Omental fat pad (tissue), 4 donors: ENCODE results near the gene GYS2. TPM values are rescaled to one million over a fixed set of nuclear protein-coding genes. Genes with fewer than 3 reads are reported as not detected.

ENCODE experiments used
- ATAC-seq: fragments of 150-250 bp; one replicate; pipeline ENCODE4 v1.9.1; 2016; ENCODE audit warnings: mild to moderate bottlenecking, moderate library complexity; ENCODE audit not compliant: low FRiP score
- DNase-seq: peaks from one replicate; pipeline ENCODE4 v3.0.0-alpha.2; 2019; ENCODE audit warnings: low spot score
- CTCF ChIP-seq, 3 donors: fragments of 450-650 bp; IDR thresholded peaks; one replicate each; pipeline ENCODE4 v1.5.1; 2016 to 2017; ENCODE audit warnings: antibody characterized with exemption in 3 of 3, mild to moderate bottlenecking in 3 of 3, moderate library complexity in 2 of 3
- total RNA-seq, 4 donors: library from RNA; depleted of rRNA; stranded (reverse); fragments of >200 nt; gene quantifications; one replicate each; pipeline ENCODE4 v1.1.0, GENCODE V29; 2016

GYS2 gene
- total RNA-seq, 4 donors from 2014 or later, result 0.13 to 2.0 (median 0.45) TPM

DNA sequence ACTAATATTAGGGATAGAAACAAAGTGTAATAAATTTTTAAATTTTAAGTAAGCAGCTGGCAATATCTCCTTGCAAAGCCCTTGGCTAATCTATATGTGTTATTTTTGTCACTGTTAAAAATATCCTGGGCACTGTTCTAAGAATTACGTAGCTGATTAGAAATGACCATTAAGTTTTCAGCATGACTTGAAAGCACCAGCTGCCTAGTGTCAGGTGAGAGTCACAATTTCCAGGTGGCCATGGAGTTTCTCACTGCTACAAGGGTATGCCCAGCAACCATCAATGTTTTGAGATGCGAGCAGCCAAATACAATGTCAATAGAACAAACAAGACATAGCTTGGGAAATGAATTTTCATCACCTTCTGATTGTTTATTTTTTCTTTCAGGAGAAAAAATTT is 23.3 kb upstream of the GYS2 start:
- ATAC-seq (no peak), DNase-seq (no peak)
- TF ChIP-seq CTCF (IDR thresholded peaks at IDR 0.05), result no peak

GRCh38 chr12:21618566-21618965 is 13.9 kb upstream of the GYS2 start:
- no peak for ATAC-seq
- no peak for DNase-seq
- no peak for TF ChIP-seq CTCF (IDR thresholded peaks at IDR 0.05)

DNA sequence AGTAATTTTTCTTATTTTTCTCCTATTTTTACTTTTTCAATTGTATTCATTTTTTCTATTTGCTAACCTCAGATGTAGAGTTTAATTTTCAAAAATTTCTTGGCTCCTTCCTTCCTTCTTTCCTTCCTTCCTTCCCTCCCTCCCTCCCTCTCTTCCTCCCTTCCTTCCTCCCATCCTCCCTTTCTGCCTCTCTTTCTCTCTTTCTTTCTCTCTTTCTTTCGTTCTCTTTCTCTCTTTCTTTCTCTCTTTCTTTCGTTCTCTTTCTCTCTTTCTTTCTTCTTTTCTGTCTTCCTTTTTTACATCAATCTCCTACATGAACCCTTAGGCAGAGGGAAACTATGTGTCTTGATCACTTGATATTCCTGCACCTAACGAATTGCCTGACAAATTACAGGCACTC is 12.4 kb upstream of the GYS2 start:
- no peak for DNase-seq
- TF ChIP-seq CTCF (IDR thresholded peaks at IDR 0.05), result no peak
- no peak for ATAC-seq

GRCh38 chr12:21615431-21615830 is 10.8 kb upstream of the GYS2 start:
- TF ChIP-seq CTCF (IDR thresholded peaks at IDR 0.05), result no peak
- DNase-seq (no peak), ATAC-seq (no peak)

GRCh38 chr12:21614506-21614905 is 9.9 kb upstream of the GYS2 start:
- no peak for DNase-seq

GRCh38 chr12:21613931-21614330 is 9.3 kb upstream of the GYS2 start:
- TF ChIP-seq CTCF (IDR thresholded peaks at IDR 0.05), result no peak
- no peak for DNase-seq
- ATAC-seq, result no peak

More at GRCh38 chr12:21614506-21614905, 9.9 kb upstream of the GYS2 start:
- ATAC-seq, result no peak
- no peak for TF ChIP-seq CTCF (IDR thresholded peaks at IDR 0.05)

GRCh38 chr12:21608196-21608595 is 3.5 kb upstream of the GYS2 start:
- DNase-seq (no peak), ATAC-seq (no peak)
- no peak for TF ChIP-seq CTCF (IDR thresholded peaks at IDR 0.05)
